Bronchial epithelial cell (primary cell): ENCODE measurements around the gene TELO2. TPM values are rescaled to one million over a fixed set of nuclear protein-coding genes. Genes with fewer than 3 reads are reported as not detected.

Experiments
- DNase-seq: peaks from one replicate; pipeline ENCODE4 v3.0.0-alpha.2; 2010; ENCODE audit warnings: low read depth
- FAIRE-seq: peaks from 2 replicates; lab custom pipeline; 2011; peaks lifted over from hg19 to GRCh38; lab: Jason Lieb, UNC
- H3K27me3 ChIP-seq: 2 replicates; pipeline ENCODE4 v1.5.1; 2011; ENCODE audit warnings: low read length; ENCODE audit not compliant: control insufficient read depth, insufficient read depth
- H3K36me3 ChIP-seq: 2 replicates; pipeline ENCODE4 v1.5.1; 2011; ENCODE audit warnings: low read length; ENCODE audit not compliant: control insufficient read depth, insufficient read depth
- H3K4me3 ChIP-seq: 2 replicates; pipeline ENCODE4 v1.5.1; 2011; ENCODE audit warnings: mild to moderate bottlenecking, low read depth, low read length, control low read depth
- total RNA-seq: library from RNA; depleted of rRNA; stranded (reverse); fragments of >200 nt; gene quantifications from 2 replicates; pipeline ENCODE4 v1.2.1, GENCODE V29; 2014
- TF ChIP-seq, protein P1 (sequence below): IDR thresholded peaks from 2 replicates; pipeline ENCODE4 v1.5.1; 2011; ENCODE audit warnings: mild to moderate bottlenecking, moderate library complexity, low read length, control low read depth, inconsistent platforms; ENCODE audit not compliant: insufficient read depth, severe bottlenecking

The TELO2 gene
- total RNA-seq, 1 donor from 2014 or later, result 8.2 TPM

DNA sequence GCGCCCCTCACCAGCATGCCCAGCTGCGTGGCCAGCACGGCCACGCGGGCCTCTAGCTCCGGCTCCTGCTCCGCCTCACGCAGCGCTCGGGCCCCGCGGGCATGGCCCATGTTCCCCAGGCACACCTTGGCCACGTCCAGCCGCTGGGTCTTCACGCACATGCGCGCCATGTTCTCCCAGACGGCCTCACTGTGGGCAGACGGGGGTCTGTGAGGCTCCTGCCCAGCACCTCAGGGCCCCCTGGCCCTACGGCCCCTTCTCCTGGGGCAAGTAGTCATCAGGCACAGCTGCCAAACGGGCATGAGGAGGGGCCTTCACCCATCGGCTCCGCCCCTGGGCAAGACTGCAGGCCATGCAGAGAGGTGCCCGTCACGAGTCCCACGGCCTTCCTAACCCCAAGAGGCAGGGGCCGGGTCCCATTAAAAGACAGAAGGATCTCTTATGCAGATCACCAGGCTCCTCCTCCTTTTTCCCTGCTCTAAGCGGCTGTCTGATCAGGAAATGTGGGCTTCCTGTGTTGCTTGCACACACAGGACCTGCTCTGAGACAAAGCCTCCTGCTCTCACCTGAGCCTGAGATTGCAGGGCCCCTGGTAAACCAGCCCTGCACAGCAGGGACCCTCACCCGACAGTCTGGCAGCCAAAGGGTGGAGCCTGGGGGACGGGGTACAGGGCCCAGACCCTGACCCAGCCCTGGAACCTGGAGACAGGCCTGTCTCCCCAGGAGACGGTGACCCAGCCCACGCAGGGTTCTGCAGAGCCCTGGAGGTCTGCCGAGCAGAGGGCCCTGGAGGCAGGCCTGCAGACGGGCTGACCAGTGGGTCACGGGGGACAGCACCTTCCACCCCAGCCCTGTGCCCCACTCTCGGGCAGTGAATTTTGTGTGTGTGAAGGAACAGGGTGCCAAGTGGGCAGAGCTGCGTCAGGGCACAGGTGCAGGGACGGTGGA, 33.7 kb downstream of the TELO2 start:
- TF ChIP-seq, protein P1, sequence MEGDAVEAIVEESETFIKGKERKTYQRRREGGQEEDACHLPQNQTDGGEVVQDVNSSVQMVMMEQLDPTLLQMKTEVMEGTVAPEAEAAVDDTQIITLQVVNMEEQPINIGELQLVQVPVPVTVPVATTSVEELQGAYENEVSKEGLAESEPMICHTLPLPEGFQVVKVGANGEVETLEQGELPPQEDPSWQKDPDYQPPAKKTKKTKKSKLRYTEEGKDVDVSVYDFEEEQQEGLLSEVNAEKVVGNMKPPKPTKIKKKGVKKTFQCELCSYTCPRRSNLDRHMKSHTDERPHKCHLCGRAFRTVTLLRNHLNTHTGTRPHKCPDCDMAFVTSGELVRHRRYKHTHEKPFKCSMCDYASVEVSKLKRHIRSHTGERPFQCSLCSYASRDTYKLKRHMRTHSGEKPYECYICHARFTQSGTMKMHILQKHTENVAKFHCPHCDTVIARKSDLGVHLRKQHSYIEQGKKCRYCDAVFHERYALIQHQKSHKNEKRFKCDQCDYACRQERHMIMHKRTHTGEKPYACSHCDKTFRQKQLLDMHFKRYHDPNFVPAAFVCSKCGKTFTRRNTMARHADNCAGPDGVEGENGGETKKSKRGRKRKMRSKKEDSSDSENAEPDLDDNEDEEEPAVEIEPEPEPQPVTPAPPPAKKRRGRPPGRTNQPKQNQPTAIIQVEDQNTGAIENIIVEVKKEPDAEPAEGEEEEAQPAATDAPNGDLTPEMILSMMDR, result no peak
- no peak overlapping the region for H3K4me3 ChIP-seq
- DNase-seq, result no peak
- no peaks in the 10 kb centered on the region for H3K27me3 ChIP-seq
- no peak for FAIRE-seq
- no peaks in the 10 kb centered on the region for H3K36me3 ChIP-seq

DNA sequence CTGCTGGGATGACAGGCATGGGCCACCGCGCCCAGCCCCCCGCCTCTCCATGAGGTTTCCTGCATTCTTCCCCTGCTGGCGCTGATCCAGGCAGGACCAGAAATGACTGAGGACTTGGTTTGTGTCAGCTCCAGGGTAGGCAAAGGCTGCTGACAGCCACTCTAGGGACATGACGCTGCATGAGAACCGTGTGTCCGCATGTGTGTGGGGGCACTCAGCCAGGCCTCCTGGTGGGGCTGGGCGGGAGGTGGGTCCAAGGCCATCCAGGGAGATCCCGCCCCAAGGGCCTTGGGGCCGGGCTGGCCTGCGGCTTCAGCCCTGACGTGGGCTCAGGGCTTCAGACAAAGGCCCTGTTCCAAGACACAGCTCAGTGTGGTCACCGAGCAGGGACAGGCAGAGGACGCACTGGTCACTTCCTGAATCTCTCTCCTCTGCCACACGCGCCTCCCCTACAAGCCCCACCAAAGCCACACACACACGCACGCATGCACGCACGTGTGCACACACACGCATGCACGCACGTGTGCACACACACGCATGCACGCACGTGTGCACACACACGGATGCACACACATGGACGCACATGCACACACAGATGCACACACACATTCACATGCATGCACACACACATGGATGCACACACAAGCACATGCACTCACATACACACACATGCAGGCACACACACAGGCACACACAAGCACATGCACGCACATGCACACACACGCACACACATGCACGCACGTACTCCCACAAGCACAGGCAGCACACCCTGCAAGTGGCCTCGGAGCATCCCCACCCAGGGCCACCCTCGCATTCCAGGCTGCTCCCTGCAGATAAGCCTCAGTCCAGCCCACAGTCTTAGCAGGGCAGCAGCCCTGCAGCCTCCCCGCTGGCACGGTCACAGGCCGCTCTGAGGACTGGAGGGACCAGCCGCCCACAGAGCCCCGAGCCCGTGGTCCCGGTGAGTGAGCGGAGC, 35.0 kb downstream of the TELO2 start:
- FAIRE-seq (peak; percentile 97), DNase-seq (no peak)
- TF ChIP-seq, protein P1, result no peak

DNA sequence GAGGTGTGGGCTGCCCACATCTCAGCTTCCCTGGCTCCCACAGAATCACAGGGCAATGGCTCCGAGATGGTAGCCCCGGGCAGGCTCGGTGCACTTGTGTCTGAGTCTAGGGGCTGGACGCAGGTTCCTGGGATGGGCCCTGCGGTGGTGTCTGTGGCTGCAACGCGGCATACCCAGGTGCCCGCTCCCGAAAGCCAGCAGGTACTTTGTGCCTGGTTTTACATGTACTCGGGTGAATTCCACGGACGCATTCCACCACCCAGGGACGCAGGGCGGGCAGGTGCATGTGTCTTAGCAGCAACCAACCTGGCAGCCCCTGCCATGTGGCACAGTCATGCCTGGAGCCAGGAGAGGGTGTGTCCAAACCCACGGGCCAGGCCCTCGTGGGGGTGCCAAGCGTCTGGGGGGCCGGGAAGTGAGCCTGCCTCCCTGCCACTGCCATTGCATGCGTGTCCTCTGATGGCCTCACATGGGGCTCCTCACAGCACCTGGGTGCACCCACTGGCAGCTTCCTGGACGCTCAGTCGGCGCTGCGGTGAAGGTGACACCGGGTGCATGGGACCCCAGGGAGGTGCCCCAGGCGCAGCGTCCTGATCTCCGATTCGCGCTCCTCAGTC, 35.9 kb downstream of the TELO2 start:
- no peaks in the 10 kb centered on the region for H3K27me3 ChIP-seq
- no peaks in the 10 kb centered on the region for H3K36me3 ChIP-seq
- DNase-seq (no peak), FAIRE-seq (no peak)
- TF ChIP-seq, protein P1, result no peak
- no peak overlapping the region for H3K4me3 ChIP-seq

More for the DNA sequence above, 35.0 kb downstream of the TELO2 start:
- Histone ChIP-seq H3K27me3 (no peaks in the 10 kb centered on the region), H3K4me3 (no peak overlapping the region), H3K36me3 (no peaks in the 10 kb centered on the region)

DNA sequence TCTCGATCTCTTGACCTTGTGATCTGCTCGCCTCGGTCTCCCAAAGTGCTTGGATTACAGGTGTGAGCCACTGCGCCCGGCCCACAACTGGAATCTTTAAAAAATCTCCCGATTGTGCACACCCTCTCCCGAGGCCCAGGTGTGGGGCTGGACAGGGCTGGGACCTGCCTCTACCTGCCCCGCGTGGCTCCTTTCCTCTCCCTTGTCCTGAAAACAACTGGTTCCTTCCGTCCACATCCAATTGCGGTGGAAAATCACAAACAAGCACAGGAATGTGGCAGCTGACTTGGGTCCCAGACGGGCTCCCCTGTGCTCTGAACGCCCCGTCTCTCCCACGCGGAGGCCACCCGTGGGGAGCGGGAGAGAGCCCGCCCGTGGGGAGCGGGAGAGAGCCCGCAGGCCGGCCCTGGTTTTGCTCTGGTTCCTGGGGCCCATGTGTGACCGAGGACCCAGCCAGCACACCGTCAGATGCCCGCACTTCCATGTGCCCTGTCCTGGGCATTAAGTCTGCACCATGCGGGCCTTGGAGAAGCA, 37.3 kb downstream of the TELO2 start:
- DNase-seq, result peak; percentile 28
- H3K36me3 ChIP-seq, result no peaks in the 10 kb centered on the region
- H3K4me3 ChIP-seq, result no peak overlapping the region
- no peaks in the 10 kb centered on the region for H3K27me3 ChIP-seq
- TF ChIP-seq, protein P1, result no peak
- no peak for FAIRE-seq

DNA sequence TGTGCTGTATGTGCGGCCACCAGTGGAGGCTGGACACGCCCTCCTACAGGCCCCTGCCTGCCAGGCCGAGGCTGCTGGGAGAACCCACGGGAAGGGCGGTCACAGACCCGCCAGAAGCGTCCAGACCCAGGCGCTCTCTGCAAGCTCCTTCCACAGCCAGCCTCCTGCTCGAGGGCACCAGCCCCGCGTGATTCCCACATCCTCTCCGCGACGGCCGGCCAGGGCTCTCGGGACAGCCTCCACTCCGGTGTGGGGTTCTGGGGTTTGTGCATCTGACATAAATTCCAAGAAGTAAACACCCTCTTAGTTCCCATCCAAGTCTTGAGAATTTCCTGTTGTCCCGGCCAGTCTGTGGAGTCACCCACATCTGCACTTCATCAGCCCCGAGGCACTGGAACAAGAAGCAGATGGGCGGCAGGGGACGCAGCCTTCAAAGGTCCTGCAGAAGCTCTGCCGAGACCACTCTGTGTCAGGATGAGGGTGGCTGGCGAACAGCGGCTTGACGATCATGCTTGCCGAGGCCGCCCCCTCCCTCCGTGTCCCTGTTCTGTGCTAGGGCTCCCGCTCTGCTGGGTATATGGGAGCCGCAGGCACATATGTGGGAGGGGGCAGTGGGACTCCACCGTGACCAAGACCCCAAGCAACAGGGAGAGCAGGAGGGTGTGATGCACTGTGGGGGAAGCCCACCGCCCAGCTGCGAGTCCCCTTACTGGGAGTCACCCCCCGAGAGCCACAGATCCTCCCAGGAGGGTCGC, 37.9 kb downstream of the TELO2 start:
- DNase-seq (no peak), FAIRE-seq (no peak)

More for the DNA sequence above, 37.9 kb downstream of the TELO2 start:
- TF ChIP-seq, protein P1, result no peak
- Histone ChIP-seq H3K36me3 (no peaks in the 10 kb centered on the region), H3K4me3 (no peak overlapping the region), H3K27me3 (no peaks in the 10 kb centered on the region)
